Measurements from ENCODE around the gene GALNT17. TPM values are rescaled to one million over a fixed set of nuclear protein-coding genes. Genes with fewer than 3 reads are reported as not detected.

GALNT17 gene
- total RNA-seq, 4 donors from 2014 or later, result 66.0 to 97.9 (median 76.0) TPM

DNA sequence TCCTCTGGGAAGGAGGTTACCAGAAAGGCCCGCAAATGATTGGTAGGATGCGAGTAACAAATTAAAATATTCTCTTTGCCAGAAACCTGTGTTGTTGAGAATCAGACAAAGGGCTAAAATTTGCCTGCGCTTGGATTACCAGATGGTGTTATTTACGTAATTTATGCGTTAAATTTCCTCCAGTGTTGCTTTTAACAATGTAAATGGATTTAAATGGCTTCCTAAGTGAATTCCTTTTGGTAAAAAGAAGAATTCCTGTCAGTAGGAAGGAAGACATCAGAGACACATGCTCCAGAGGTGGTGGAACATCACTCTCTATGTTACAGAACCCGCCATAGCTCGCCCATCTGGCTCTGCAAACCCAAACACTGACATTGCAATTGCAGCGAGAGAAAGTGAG is 520.6 kb downstream of the GALNT17 start:
- TF ChIP-seq POLR2A (IDR thresholded peaks at IDR 0.05), result no peak
- TF ChIP-seq EP300 (IDR thresholded peaks at IDR 0.05), result no peak
- no peak for TF ChIP-seq CTCF (IDR thresholded peaks at IDR 0.05)
- no peak for DNase-seq (ENCODE audit: low spot score in 2 of 2)
- Histone ChIP-seq H3K27ac (no peak overlapping the region), H3K9me3 (peaks cover 0 to 21% (median 0%) of the 10 kb centered on the region in 4 donors), H3K27me3 (no peaks in the 10 kb centered on the region), H3K36me3 (peaks cover 0 to 15% (median 0%) of the 10 kb centered on the region in 3 donors), H3K4me3 (no peak overlapping the region), H3K4me1 (no peaks in the 10 kb centered on the region)
- 87 to 88% methylated on average over 8 of the region's 8 CpGs for WGBS, 2 donors

DNA sequence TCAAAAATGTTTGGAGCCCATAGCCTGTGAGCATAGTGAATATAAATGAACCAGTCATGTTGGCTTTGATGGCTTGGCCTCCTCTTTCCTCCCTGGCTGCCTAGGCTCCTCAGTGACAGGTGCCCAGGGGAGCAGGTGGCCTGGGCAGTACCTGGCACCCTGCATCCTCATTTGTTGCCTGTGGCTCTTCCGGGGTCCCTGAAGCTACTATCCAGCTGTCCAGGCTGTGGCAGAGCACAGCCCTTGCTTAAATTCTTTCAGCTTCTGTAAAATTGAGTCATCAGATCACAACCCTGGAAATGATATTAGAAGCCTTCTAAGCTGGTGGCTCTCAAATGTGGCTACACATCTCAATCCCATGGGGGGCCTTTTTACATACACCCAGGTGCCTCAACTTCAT is 525.4 kb downstream of the GALNT17 start:
- TF ChIP-seq CTCF (IDR thresholded peaks at IDR 0.05) (no peak), EP300 (IDR thresholded peaks at IDR 0.05) (no peak), POLR2A (IDR thresholded peaks at IDR 0.05) (no peak)
- Histone ChIP-seq H3K27me3 (no peaks in the 10 kb centered on the region), H3K9me3 (peaks cover 0 to 6% (median 0%) of the 10 kb centered on the region in 4 donors), H3K27ac (no peak overlapping the region), H3K4me1 (no peaks in the 10 kb centered on the region), H3K36me3 (peaks cover 0 to 8% (median 0%) of the 10 kb centered on the region in 3 donors), H3K4me3 (no peak overlapping the region)
- DNase-seq (ENCODE audit: low spot score in 2 of 2), result no peak
- WGBS, 2 donors, result 100% methylated on average over 1 of the region's 1 CpG

GRCh38 chr7:71659622-71660021 is 527.7 kb downstream of the GALNT17 start:
- DNase-seq (ENCODE audit: low spot score in 2 of 2), result no peak
- Histone ChIP-seq H3K27me3 (no peaks in the 10 kb centered on the region), H3K4me3 (no peak overlapping the region), H3K4me1 (no peaks in the 10 kb centered on the region), H3K27ac (no peak overlapping the region), H3K9me3 (peaks cover 0 to 28% (median 0%) of the 10 kb centered on the region in 4 donors), H3K36me3 (peaks cover 0 to 26% (median 0%) of the 10 kb centered on the region in 3 donors)
- TF ChIP-seq EP300 (IDR thresholded peaks at IDR 0.05) (no peak), CTCF (IDR thresholded peaks at IDR 0.05) (no peak), POLR2A (IDR thresholded peaks at IDR 0.05) (no peak)
- 94 to 96% methylated on average over 2 of the region's 2 CpGs for WGBS, 2 donors

DNA sequence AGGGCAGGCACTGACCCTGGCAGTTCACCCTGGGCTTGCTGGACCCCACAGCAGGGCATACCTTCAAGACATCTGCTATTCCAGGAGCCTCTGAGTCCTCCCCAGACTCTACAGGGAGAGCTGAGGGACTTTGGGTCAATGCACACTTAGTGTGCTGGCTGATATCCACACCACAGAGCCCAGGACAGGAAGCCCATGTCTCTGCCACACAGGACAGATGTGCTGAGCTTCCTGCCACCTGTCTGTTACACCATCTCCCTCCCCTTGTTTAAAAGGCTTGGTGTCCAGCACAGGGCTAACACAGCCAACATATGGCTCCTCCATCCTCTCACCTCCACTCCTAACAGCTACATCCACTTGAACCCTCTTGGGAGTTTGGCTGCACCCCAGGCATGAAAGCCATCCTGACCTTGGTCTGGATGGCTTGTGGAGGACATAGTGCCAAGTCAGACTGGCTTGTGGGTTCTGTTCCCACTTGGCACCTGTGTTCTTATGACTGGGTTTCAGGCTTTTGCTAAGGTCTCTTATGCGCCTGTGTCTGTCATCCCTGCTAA is 529.8 kb downstream of the GALNT17 start:
- H3K27ac ChIP-seq, result no peak overlapping the region
- H3K27me3 ChIP-seq, result no peaks in the 10 kb centered on the region
- peaks cover 0 to 33% (median 0%) of the 10 kb centered on the region in 4 donors for H3K9me3 ChIP-seq
- peaks cover 0 to 40% (median 0%) of the 10 kb centered on the region in 3 donors for H3K36me3 ChIP-seq
- no peak for DNase-seq (ENCODE audit: low spot score in 2 of 2)
- no peak overlapping the region for H3K4me3 ChIP-seq
- 94 to 100% methylated on average over 1 of the region's 1 CpG for WGBS, 2 donors
- H3K4me1 ChIP-seq, result no peaks in the 10 kb centered on the region
- TF ChIP-seq POLR2A (IDR thresholded peaks at IDR 0.05) (no peak), EP300 (IDR thresholded peaks at IDR 0.05) (no peak), CTCF (IDR thresholded peaks at IDR 0.05) (no peak)

DNA sequence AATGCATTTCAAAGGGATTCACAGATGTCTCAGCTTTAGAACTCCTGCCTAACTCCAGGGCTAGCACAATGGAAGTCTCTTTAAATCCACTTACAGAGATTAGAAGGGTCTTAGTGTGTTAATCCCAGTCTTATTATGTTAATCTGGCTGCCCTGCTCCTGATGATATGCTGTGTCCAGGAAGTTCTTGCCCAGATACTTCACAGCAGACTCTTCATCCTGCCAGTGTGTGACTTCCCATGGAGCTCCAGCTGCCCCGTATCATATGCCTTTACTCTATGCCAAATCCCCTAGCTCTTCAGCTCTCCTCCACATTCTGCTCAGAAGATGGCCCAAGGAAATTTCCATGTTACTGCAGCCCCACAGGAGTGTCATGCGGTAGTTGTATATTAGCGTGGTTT is 533.8 kb downstream of the GALNT17 start:
- no peak for DNase-seq (ENCODE audit: low spot score in 2 of 2)
- 89 to 93% methylated on average over 3 of the region's 3 CpGs for WGBS, 2 donors
- TF ChIP-seq EP300 (IDR thresholded peaks at IDR 0.05) (no peak), CTCF (IDR thresholded peaks at IDR 0.05) (no peak), POLR2A (IDR thresholded peaks at IDR 0.05) (no peak)
- H3K27me3 ChIP-seq, result no peaks in the 10 kb centered on the region
- no peaks in the 10 kb centered on the region for H3K4me1 ChIP-seq
- peaks cover 0 to 33% (median 0%) of the 10 kb centered on the region in 4 donors for H3K9me3 ChIP-seq
- peaks cover 0 to 40% (median 0%) of the 10 kb centered on the region in 3 donors for H3K36me3 ChIP-seq
- no peak overlapping the region for H3K4me3 ChIP-seq
- no peak overlapping the region for H3K27ac ChIP-seq
